Endothelial cell of umbilical vein (primary cell): Measurements from ENCODE around the gene ZNF329. TPM values are rescaled to one million over a fixed set of nuclear protein-coding genes. Genes with fewer than 3 reads are reported as not detected.
A peak's percentile ranks its signal among the peaks of the same experiment; 100 is the strongest.

Source experiments
- BruUV-seq: library from RNA; stranded (reverse); fragments of 400-500 nt; replicated peaks from 2 replicates; lab custom pipeline; 2021; lab: Mats Ljungman, UMichigan
- CTCF ChIA-PET: fragments of 300-600, 350-600 bp; sonication (Branson Sonifier 250); formaldehyde crosslinking; loops from one replicate; lab custom pipeline; 2021; ENCODE audit warnings: antibody characterized with exemption, inconsistent platforms; lab: Charles Lee
- POLR2A ChIA-PET: fragments of 300-600, 350-600 bp; sonication (Branson Sonifier 250); formaldehyde crosslinking; loops from one replicate; lab custom pipeline; 2021; ENCODE audit warnings: antibody characterized with exemption, inconsistent platforms; lab: Charles Lee
- DNase-seq: peaks from one replicate; pipeline ENCODE4 v3.0.0-alpha.2; 2011; ENCODE audit warnings: low read depth, low spot score
- FAIRE-seq: peaks from 2 replicates; lab custom pipeline; 2011; peaks lifted over from hg19 to GRCh38; lab: Jason Lieb, UNC
- H2AFZ ChIP-seq: 2 replicates; pipeline ENCODE4 v1.6.0; 2012; ENCODE audit warnings: low read depth, low read length, control low read depth, inconsistent platforms
- H3K27ac ChIP-seq: 2 replicates; pipeline ENCODE4 v1.5.1; 2011; ENCODE audit warnings: low read depth, mild to moderate bottlenecking, control low read depth, low read length, moderate library complexity; ENCODE audit not compliant: insufficient read depth
- H3K27me3 ChIP-seq, 2 experiments: 2 replicates each; pipeline versions ENCODE4 v1.6.0 to v1.6.1; 2011; ENCODE audit warnings: low read length in 2 of 2, mixed read lengths in 1 of 2; ENCODE audit not compliant: control insufficient read depth in 2 of 2, insufficient read depth in 2 of 2
- H3K36me3 ChIP-seq, 2 experiments: 2 replicates in 1 of 2; 3 replicates in 1 of 2; pipeline ENCODE4 v1.5.1; 2011; ENCODE audit warnings: low read length in 2 of 2, mild to moderate bottlenecking in 1 of 2, moderate library complexity in 1 of 2; ENCODE audit not compliant: control insufficient read depth in 2 of 2, insufficient read depth in 2 of 2; ENCODE audit errors: extremely low read depth in 1 of 2
- H3K4me1 ChIP-seq: 3 replicates; pipeline ENCODE4 v1.5.1; 2011; ENCODE audit warnings: mild to moderate bottlenecking, low read length; ENCODE audit not compliant: control insufficient read depth, insufficient read depth; ENCODE audit errors: extremely low read depth
- H3K4me2 ChIP-seq: 2 replicates; pipeline ENCODE4 v1.6.1; 2011; ENCODE audit warnings: low read length, control low read depth, mixed read lengths; ENCODE audit not compliant: insufficient read depth
- H3K4me3 ChIP-seq, 3 experiments: fragments of 200-600 bp in 1 of 3; sonication (generic), shearing (Covaris generic) in 1 of 3; replicated peaks in 1 of 3; 2 replicates each; pipeline ENCODE4 v1.5.1; 2011 to 2016; ENCODE audit warnings: control low read depth in 3 of 3, low read length in 3 of 3, mild to moderate bottlenecking in 2 of 3, inconsistent platforms in 1 of 3, low read depth in 1 of 3, moderate library complexity in 1 of 3; ENCODE audit not compliant: insufficient read depth in 1 of 3
- H3K79me2 ChIP-seq: 2 replicates; pipeline ENCODE4 v1.6.0; 2012; ENCODE audit warnings: low read length, inconsistent platforms; ENCODE audit not compliant: control insufficient read depth, insufficient read depth
- H3K9ac ChIP-seq: replicated peaks from 2 replicates; pipeline ENCODE3; 2011; ENCODE audit warnings: low read length, control low read depth; ENCODE audit not compliant: insufficient read depth; ENCODE audit errors: extremely low read depth
- H3K9me1 ChIP-seq: replicated peaks from 3 replicates; pipeline ENCODE4 v1.6.0; 2011; ENCODE audit warnings: mild to moderate bottlenecking, low read length; ENCODE audit not compliant: control insufficient read depth, insufficient read depth; ENCODE audit errors: extremely low read depth
- H3K9me3 ChIP-seq: replicated peaks from 2 replicates; pipeline ENCODE4 v1.5.1; 2012; ENCODE audit warnings: low read length, inconsistent platforms; ENCODE audit not compliant: control insufficient read depth, insufficient read depth
- H4K20me1 ChIP-seq: replicated peaks from 2 replicates; pipeline ENCODE3; 2011; ENCODE audit warnings: mild to moderate bottlenecking, low read length; ENCODE audit not compliant: control insufficient read depth, insufficient read depth; ENCODE audit errors: extremely low read depth
- EZH2 ChIP-seq: IDR thresholded peaks from 2 replicates; pipeline ENCODE4 v1.6.1; 2012; ENCODE audit warnings: borderline replicate concordance, low read depth, mild to moderate bottlenecking, moderate library complexity, low read length, inconsistent platforms; ENCODE audit not compliant: severe bottlenecking
- FOS ChIP-seq: IDR thresholded peaks from 2 replicates; pipeline ENCODE4 v1.6.1; 2011; ENCODE audit warnings: mild to moderate bottlenecking, low read length, moderate library complexity, borderline replicate concordance; ENCODE audit not compliant: insufficient read depth
- GATA2 ChIP-seq: IDR thresholded peaks from 2 replicates; pipeline ENCODE4 v1.7.0; 2011; ENCODE audit warnings: low read depth, mild to moderate bottlenecking, moderate library complexity, mixed read lengths, low read length; ENCODE audit not compliant: insufficient read length, insufficient read depth
- JUN ChIP-seq: IDR thresholded peaks from 2 replicates; pipeline ENCODE4 v1.6.1; 2011; ENCODE audit warnings: borderline replicate concordance, low read depth; ENCODE audit not compliant: insufficient read length, insufficient read depth
- MYC ChIP-seq: IDR thresholded peaks from one replicate; pipeline ENCODE4 v1.6.1; 2011; ENCODE audit warnings: mild to moderate bottlenecking, low read depth, low read length
- POLR2A ChIP-seq: IDR thresholded peaks from 2 replicates; pipeline ENCODE4 v1.6.1; 2012; ENCODE audit warnings: low read depth, mild to moderate bottlenecking, control low read depth, low read length
- POLR2AphosphoS5 ChIP-seq: IDR thresholded peaks from 2 replicates; pipeline ENCODE4 v1.6.1; 2012; ENCODE audit warnings: low read depth, mild to moderate bottlenecking, control low read depth, low read length, moderate library complexity; ENCODE audit not compliant: insufficient read depth
- dilution Hi-C: fragments of 300-500 bp; cut with MboI; formaldehyde crosslinking; loops from one replicate; pipeline ENCODE4 v1.15.0; 2019; ENCODE audit warnings: low sequenced_read_pairs; ENCODE audit not compliant: extremely low pct_ligation_motif_present
- intact Hi-C: fragments of 100-400 bp; cut with micrococcal nuclease; formaldehyde crosslinking; loops from one replicate; pipeline ENCODE4 v1.10.0; 2022
- polyA plus RNA-seq, 4 experiments: library from polyadenylated mRNA; depleted of rRNA in 3 of 4; stranded (reverse) in 3 of 4; unstranded in 1 of 4; fragments of >200 nt; gene quantifications; 2 replicates each; pipeline versions ENCODE4 v1.2.1 to v1.2.3, GENCODE V29; 2011 to 2012; ENCODE audit warnings: missing spikeins in 1 of 4
- total RNA-seq: library from RNA; stranded (reverse); gene quantifications from 2 replicates; pipeline ENCODE4 v1.2.3, GENCODE V29; 2021
- TF ChIP-seq, protein P1 (sequence below), 2 donors: IDR thresholded peaks; 1 replicate in 1 of 2; 2 replicates in 1 of 2; pipeline ENCODE4 v1.5.1; 2011; ENCODE audit warnings: low read length in 2 of 2, mild to moderate bottlenecking in 2 of 2, moderate library complexity in 2 of 2, control low read depth in 1 of 2, inconsistent platforms in 1 of 2, low read depth in 1 of 2; ENCODE audit not compliant: insufficient read depth in 1 of 2; ENCODE audit errors: extremely low read depth in 1 of 2
- TF ChIP-seq, protein P2 (sequence below): IDR thresholded peaks from 2 replicates; pipeline ENCODE4 v1.6.1; 2011; ENCODE audit not compliant: insufficient read depth, insufficient read length

The ZNF329 gene
- total and polyA plus RNA-seq, 2 donors (not counting 3 experiments of a cell fraction or from before 2014, with no cell fraction given), result 3.0 to 5.3 TPM

DNA sequence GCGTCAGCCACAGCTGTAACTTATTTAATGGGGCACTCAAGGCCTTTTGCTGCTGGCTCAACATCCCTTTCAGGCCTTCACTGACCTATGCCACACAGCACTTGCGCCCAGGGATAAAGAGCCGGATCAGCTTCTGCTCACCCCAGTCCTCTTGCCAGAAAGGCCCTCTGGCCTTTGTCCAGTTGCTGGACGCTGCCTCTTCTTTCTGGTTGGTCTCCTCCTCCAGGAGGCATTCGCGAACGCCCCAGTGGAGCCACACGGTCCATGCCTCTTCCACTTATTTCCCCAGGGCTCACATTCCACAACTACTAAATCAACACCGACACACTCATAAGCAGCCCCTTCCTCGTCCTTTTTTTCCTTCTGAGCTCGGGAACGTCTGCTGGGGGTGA lies 3.7 kb upstream of the ZNF329 start:
- peak overlapping the region; percentile 61 for H3K4me2 ChIP-seq
- TF ChIP-seq EZH2 (no peak), POLR2AphosphoS5 (no peak), POLR2A (no peak), FOS (no peak), GATA2 (no peak)
- no peaks in the 10 kb centered on the region for H4K20me1 ChIP-seq
- H3K79me2 ChIP-seq, result no peaks in the 10 kb centered on the region
- peak overlapping the region; percentile 39 to 75 (median 63) for H3K4me3 ChIP-seq
- no peaks in the 10 kb centered on the region for H3K36me3 ChIP-seq
- intact Hi-C loops, result loop anchor here (1.0 to 10.0 kb wide), 7 partner anchors 59 to 1049 kb away; partner anchors contain the start of genes ZNF134, ZNF17, ZNF256 and ZNF606
- H3K27me3 ChIP-seq, result no peaks in the 10 kb centered on the region
- no peak overlapping the region for H3K27ac ChIP-seq
- H2AFZ ChIP-seq, result peak overlapping the region; percentile 87
- no peaks in the 10 kb centered on the region for H3K4me1 ChIP-seq
- DNase-seq (peak; percentile 32), FAIRE-seq (peak; percentile 38)
- H3K9ac ChIP-seq, result peak overlapping the region; percentile 40
- BruUV-seq, result no TSS peak
- no peaks in the 10 kb centered on the region for H3K9me1 ChIP-seq
- H3K9me3 ChIP-seq, result no peaks in the 10 kb centered on the region
- CTCF ChIA-PET, result no interaction called here
- dilution Hi-C loops, result no loop called here
- POLR2A ChIA-PET, result no interaction called here

DNA sequence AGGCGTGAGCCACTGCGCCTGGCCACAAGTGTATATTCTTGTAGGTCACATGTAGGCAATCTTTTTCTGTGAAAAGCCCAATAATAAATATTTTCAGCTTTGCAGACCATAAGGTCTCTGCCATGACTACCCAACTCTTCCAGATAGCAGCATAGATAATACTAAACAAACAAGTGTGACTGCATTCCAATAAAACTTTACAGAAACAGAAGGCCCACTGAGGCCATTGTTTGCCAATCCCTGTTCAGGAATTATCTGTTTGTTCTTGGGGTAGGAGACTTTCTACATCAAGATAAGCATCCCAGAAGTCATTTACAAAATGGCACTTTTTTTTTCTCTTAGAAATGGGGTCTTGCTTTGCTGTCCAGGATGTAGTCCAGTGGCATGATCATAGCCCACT lies 2.8 kb upstream of the ZNF329 start:
- no peak overlapping the region for H3K4me2 ChIP-seq
- no peaks in the 10 kb centered on the region for H3K27me3 ChIP-seq
- H3K79me2 ChIP-seq, result no peaks in the 10 kb centered on the region
- dilution Hi-C loops (no loop called here), intact Hi-C loops (loop anchor here (10.0 kb wide), 4 partner anchors 59 to 539 kb away; partner anchors contain the start of genes ZNF134, ZNF256, ZNF606 and ZSCAN18)
- H3K9ac ChIP-seq, result no peak overlapping the region
- H3K36me3 ChIP-seq, result no peaks in the 10 kb centered on the region
- POLR2A ChIA-PET, result no interaction called here
- no peak overlapping the region for H3K27ac ChIP-seq
- DNase-seq (no peak), FAIRE-seq (no peak)
- no peaks in the 10 kb centered on the region for H3K9me1 ChIP-seq
- no peaks in the 10 kb centered on the region for H4K20me1 ChIP-seq
- no peaks in the 10 kb centered on the region for H3K9me3 ChIP-seq
- no peak overlapping the region for H2AFZ ChIP-seq
- H3K4me1 ChIP-seq, result no peaks in the 10 kb centered on the region
- CTCF ChIA-PET, result no interaction called here
- no TSS peak for BruUV-seq
- H3K4me3 ChIP-seq, result no peak overlapping the region
- TF ChIP-seq MYC, result no peak
- TF ChIP-seq FOS, result no peak
- TF ChIP-seq POLR2A, result no peak
- TF ChIP-seq JUN, result no peak
- no peak for TF ChIP-seq POLR2AphosphoS5
- TF ChIP-seq EZH2, result no peak
- TF ChIP-seq, protein P1, sequence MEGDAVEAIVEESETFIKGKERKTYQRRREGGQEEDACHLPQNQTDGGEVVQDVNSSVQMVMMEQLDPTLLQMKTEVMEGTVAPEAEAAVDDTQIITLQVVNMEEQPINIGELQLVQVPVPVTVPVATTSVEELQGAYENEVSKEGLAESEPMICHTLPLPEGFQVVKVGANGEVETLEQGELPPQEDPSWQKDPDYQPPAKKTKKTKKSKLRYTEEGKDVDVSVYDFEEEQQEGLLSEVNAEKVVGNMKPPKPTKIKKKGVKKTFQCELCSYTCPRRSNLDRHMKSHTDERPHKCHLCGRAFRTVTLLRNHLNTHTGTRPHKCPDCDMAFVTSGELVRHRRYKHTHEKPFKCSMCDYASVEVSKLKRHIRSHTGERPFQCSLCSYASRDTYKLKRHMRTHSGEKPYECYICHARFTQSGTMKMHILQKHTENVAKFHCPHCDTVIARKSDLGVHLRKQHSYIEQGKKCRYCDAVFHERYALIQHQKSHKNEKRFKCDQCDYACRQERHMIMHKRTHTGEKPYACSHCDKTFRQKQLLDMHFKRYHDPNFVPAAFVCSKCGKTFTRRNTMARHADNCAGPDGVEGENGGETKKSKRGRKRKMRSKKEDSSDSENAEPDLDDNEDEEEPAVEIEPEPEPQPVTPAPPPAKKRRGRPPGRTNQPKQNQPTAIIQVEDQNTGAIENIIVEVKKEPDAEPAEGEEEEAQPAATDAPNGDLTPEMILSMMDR (IDR thresholded peaks at IDR 0.05; ENCODE audit: extremely low read depth in 1 of 2, insufficient read depth in 1 of 2, low read depth in 1 of 2, low read length in 2 of 2), result no peak
- no peak for TF ChIP-seq GATA2
- TF ChIP-seq, protein P2, sequence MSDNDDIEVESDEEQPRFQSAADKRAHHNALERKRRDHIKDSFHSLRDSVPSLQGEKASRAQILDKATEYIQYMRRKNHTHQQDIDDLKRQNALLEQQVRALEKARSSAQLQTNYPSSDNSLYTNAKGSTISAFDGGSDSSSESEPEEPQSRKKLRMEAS, result no peak
